Measurements from ENCODE around the gene BCL7A.

DNA sequence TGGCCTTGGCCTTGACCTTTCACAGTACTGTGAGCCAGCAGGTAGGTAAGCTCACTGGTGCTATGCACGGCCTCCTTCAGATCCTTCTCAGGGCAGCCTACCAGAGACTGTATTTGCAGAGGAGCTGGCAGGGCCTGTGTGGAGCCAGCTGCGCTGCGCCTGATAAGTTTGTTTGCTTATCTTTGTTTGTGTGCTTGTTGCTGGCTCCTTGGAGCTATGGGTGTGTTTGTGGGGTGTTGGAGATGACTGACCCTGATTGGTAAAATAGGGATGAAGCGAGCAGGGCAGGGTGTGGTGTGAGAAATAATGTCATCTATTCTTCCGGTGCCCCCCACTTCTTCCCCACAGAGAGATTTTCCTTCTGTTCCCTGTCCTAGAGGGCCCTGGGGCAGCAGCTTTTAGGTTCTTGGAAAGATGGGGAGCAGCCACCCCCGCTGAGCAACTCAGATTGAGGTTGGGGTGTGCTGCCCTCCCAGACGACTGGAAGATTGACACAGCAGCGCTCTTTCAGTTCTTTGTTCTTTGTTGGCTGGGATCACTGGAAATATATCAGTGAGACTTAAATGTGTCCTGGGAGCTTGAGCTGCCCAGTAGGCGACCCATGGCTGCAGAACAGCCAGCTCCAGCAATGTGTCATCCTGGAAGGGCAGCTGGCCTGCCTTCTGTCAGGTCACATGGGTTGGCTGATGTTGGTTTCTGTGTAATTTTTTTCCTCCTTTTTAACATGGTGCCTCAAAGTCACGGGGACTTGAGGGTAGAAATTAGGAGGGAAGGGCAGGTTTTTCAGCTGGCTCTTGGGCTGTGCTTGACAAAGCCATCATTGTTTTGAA, 76.5 kb downstream of the BCL7A start:
- TF ChIP-seq, protein P1, sequence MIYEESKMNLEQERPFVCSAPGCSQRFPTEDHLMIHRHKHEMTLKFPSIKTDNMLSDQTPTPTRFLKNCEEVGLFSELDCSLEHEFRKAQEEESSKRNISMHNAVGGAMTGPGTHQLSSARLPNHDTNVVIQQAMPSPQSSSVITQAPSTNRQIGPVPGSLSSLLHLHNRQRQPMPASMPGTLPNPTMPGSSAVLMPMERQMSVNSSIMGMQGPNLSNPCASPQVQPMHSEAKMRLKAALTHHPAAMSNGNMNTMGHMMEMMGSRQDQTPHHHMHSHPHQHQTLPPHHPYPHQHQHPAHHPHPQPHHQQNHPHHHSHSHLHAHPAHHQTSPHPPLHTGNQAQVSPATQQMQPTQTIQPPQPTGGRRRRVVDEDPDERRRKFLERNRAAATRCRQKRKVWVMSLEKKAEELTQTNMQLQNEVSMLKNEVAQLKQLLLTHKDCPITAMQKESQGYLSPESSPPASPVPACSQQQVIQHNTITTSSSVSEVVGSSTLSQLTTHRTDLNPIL (CRISPR knock-in tag; IDR thresholded peaks at IDR 0.05; ENCODE audit: low read depth), result no peak
- TF ChIP-seq BACH2 (CRISPR knock-in tag; IDR thresholded peaks at IDR 0.05; ENCODE audit: borderline replicate concordance) (no peak), ZNF70 (CRISPR knock-in tag; IDR thresholded peaks at IDR 0.05) (no peak), PPARA (CRISPR knock-in tag; IDR thresholded peaks at IDR 0.05; ENCODE audit: borderline replicate concordance) (no peak), ZNF8 (CRISPR knock-in tag; IDR thresholded peaks at IDR 0.05) (no peak), ARNTL (CRISPR knock-in tag; IDR thresholded peaks at IDR 0.05; ENCODE audit: borderline replicate concordance, low read depth) (no peak), SNAI2 (CRISPR knock-in tag; IDR thresholded peaks at IDR 0.05) (no peak), ESRRG (CRISPR knock-in tag; IDR thresholded peaks at IDR 0.05) (no peak), PATZ1 (CRISPR knock-in tag; IDR thresholded peaks at IDR 0.05; ENCODE audit: borderline replicate concordance) (no peak), RARB (CRISPR knock-in tag; IDR thresholded peaks at IDR 0.05) (no peak), TOX (CRISPR knock-in tag; IDR thresholded peaks at IDR 0.05; ENCODE audit: borderline replicate concordance) (no peak), OSR1 (CRISPR knock-in tag; IDR thresholded peaks at IDR 0.05) (no peak)
- TF ChIP-seq, protein P2, sequence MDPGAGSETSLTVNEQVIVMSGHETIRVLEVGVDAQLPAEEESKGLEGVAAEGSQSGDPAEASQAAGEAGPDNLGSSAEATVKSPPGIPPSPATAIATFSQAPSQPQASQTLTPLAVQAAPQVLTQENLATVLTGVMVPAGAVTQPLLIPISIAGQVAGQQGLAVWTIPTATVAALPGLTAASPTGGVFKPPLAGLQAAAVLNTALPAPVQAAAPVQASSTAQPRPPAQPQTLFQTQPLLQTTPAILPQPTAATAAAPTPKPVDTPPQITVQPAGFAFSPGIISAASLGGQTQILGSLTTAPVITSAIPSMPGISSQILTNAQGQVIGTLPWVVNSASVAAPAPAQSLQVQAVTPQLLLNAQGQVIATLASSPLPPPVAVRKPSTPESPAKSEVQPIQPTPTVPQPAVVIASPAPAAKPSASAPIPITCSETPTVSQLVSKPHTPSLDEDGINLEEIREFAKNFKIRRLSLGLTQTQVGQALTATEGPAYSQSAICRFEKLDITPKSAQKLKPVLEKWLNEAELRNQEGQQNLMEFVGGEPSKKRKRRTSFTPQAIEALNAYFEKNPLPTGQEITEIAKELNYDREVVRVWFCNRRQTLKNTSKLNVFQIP (CRISPR knock-in tag; IDR thresholded peaks at IDR 0.05; ENCODE audit: borderline replicate concordance, low read depth), result no peak
